ENCODE measurements around the gene ATG7. TPM values are rescaled to one million over a fixed set of nuclear protein-coding genes. Genes with fewer than 3 reads are reported as not detected.

The ATG7 gene
- total RNA-seq, 1 experiment from 2014 or later = 56.1 TPM

GRCh38 chr3:11289864-11290263 lies 17.7 kb downstream of the ATG7 start:
- H3K9me3 ChIP-seq (ENCODE audit: insufficient read depth, low read depth) = no peaks in the 10 kb centered on the region
- peak overlapping the region; percentile 99 for H3K27ac ChIP-seq
- TF ChIP-seq EZH2 (IDR thresholded peaks at IDR 0.05; ENCODE audit: low read depth) (no peak), CTCF (conservative IDR thresholded peaks at IDR 0.05) (no peak)
- ChIA-PET CTCF (no interaction called here), POLR2A (ENCODE audit: unreplicated experiment) (interaction anchor here (0.6 kb wide), 1 partner anchor 25 kb away, joined by 5 read pairs; no protein-coding TSS in a partner anchor)
- peak overlapping the region; percentile 37; the same call in 1 of the 2 replicates for H3K4me3 ChIP-seq
- intact Hi-C loops (cut with micrococcal nuclease; ENCODE audit: unreplicated experiment) = loop anchor here (1.0 to 5.0 kb wide), 3 partner anchors 52 to 312 kb away; no protein-coding TSS in a partner anchor
- no peaks in the 10 kb centered on the region for H3K9me2 ChIP-seq (ENCODE audit: insufficient read depth)
- peaks cover 15% of the 10 kb centered on the region; the same call in 1 of the 2 replicates for H3K36me3 ChIP-seq (ENCODE audit: low read depth)
- no peak overlapping the region for H2AFZ ChIP-seq
- no TSS peak for BruUV-seq (replicated peaks)
- peaks cover 82% of the 10 kb centered on the region for H3K79me2 ChIP-seq (ENCODE audit: low read depth)
- DNase-seq = no peak
- no peaks in the 10 kb centered on the region for H4K20me1 ChIP-seq (ENCODE audit: insufficient read depth)
- H3K27me3 ChIP-seq (ENCODE audit: insufficient read depth, low read depth) = no peaks in the 10 kb centered on the region
- H3K4me1 ChIP-seq (replicated peaks; ENCODE audit: insufficient read depth) = peaks cover 78% of the 10 kb centered on the region
- H3F3A ChIP-seq (ENCODE audit: insufficient read depth, low read depth) = peaks cover 76% of the 10 kb centered on the region
- peak overlapping the region; percentile 83 for H3K4me2 ChIP-seq

DNA sequence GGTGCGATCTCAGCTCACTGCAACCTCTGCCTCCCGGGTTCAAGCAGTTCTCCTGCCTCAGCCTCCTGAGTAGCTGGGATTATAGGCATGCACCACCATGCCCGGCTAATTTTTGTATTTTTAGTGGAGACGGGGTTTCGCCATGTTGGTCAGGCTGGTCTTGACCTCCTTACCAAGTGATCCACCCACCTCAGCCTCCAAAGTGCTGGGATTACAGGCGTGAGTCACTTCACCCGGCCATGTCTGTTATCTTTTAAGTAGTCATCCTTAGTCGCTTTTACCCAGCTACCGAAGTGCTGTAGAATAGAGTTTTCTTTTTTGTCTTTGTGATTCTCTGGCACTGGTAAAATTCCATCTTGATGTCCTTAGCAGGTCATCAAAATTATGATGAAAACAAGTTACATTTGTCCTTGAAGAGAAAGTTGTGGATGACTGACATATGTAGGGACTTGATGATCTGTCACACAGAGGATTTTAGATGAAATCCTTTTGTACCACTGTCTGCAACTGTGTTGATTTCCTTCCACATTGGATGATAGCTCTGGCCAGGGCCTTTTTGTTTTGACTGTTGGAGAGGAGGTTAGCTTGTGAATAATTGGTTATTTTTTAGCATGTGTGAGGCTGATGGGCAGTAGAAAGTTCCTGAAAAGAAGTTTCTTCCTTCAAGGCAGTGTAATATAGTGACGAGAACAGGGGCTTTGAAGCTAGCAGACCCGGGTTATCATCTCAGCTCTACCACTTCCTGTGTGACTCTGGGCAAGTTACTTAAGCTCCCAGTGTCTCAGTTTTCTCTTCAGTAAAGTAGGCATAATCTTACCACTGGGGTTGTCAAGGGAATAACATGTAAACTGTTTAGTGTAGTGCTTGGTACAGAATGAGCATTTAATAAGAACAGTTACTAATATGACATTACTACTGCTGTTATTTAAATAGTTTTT lies 18.8 kb downstream of the ATG7 start:
- Histone ChIP-seq H3K4me2 (peak overlapping the region; percentile 83), H4K20me1 (ENCODE audit: insufficient read depth) (no peaks in the 10 kb centered on the region), H2AFZ (no peak overlapping the region), H3K27me3 (ENCODE audit: insufficient read depth, low read depth) (no peaks in the 10 kb centered on the region), H3K4me3 (0 out of 2 replicates have a peak overlapping the region, but pooled peaks have one; percentile 3), H3F3A (ENCODE audit: insufficient read depth, low read depth) (peaks cover 67% of the 10 kb centered on the region), H3K27ac (peak overlapping the region; percentile 99), H3K9me3 (ENCODE audit: insufficient read depth, low read depth) (no peaks in the 10 kb centered on the region), H3K9me2 (ENCODE audit: insufficient read depth) (no peaks in the 10 kb centered on the region), H3K4me1 (replicated peaks; ENCODE audit: insufficient read depth) (peaks cover 69% of the 10 kb centered on the region), H3K36me3 (ENCODE audit: low read depth) (peaks cover 19% of the 10 kb centered on the region; the same call in 1 of the 2 replicates), H3K79me2 (ENCODE audit: low read depth) (peaks cover 78% of the 10 kb centered on the region)
- ChIA-PET POLR2A (ENCODE audit: unreplicated experiment) (no interaction called here), CTCF (interaction anchor here (0.5 to 1.1 kb wide), 2 partner anchors 136 to 138 kb away, joined by 3 read pairs; no protein-coding TSS in a partner anchor)
- no TSS peak for BruUV-seq (replicated peaks)
- no peak for TF ChIP-seq CTCF (conservative IDR thresholded peaks at IDR 0.05)
- TF ChIP-seq EZH2 (IDR thresholded peaks at IDR 0.05; ENCODE audit: low read depth) = no peak
- DNase-seq = no peak
- intact Hi-C loops (cut with micrococcal nuclease; ENCODE audit: unreplicated experiment) = no loop called here

DNA sequence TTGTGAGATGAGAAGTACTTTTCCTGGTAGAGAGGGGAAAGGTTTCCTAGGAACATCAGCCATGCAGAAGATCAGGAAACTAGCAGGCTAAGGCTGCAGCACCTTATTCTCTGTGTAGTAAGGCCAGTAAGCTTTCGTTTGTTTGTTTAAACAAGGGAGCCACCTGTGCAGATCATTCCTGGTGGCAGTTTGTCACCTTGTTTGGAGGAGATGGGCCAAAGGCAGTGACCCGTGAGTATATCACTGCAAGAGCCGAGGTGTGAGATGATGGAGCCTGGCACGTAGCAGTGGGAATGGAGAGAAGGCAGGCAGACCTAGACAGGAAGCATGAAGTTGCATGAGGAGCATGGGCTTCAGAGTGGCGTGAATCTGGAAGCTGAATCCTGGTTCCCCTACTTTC lies 19.6 kb downstream of the ATG7 start:
- intact Hi-C loops (cut with micrococcal nuclease; ENCODE audit: unreplicated experiment) = no loop called here
- H4K20me1 ChIP-seq (ENCODE audit: insufficient read depth) = no peaks in the 10 kb centered on the region
- no peak overlapping the region for H2AFZ ChIP-seq
- TF ChIP-seq EZH2 (IDR thresholded peaks at IDR 0.05; ENCODE audit: low read depth) = no peak
- no peak for TF ChIP-seq CTCF (conservative IDR thresholded peaks at IDR 0.05)
- peaks cover 61% of the 10 kb centered on the region for H3K4me1 ChIP-seq (replicated peaks; ENCODE audit: insufficient read depth)
- H3K9me3 ChIP-seq (ENCODE audit: insufficient read depth, low read depth) = no peaks in the 10 kb centered on the region
- DNase-seq = peak; percentile 49 to 72
- CTCF ChIA-PET = no interaction called here
- H3K9me2 ChIP-seq (ENCODE audit: insufficient read depth) = no peaks in the 10 kb centered on the region
- POLR2A ChIA-PET (ENCODE audit: unreplicated experiment) = no interaction called here
- H3K4me2 ChIP-seq = peak overlapping the region; percentile 83
- H3K79me2 ChIP-seq (ENCODE audit: low read depth) = peaks cover 78% of the 10 kb centered on the region
- peaks cover 59% of the 10 kb centered on the region for H3F3A ChIP-seq (ENCODE audit: insufficient read depth, low read depth)
- H3K4me3 ChIP-seq = 0 out of 2 replicates have a peak overlapping the region, but pooled peaks have one; percentile 3
- H3K36me3 ChIP-seq (ENCODE audit: low read depth) = peaks cover 22% of the 10 kb centered on the region; the same call in 1 of the 2 replicates
- H3K27me3 ChIP-seq (ENCODE audit: insufficient read depth, low read depth) = no peaks in the 10 kb centered on the region
- H3K27ac ChIP-seq = peak overlapping the region; percentile 99
- no TSS peak for BruUV-seq (replicated peaks)

Measured in PC-9 (cell line).